Measurements from ENCODE around the gene NLRP6. TPM values are rescaled to one million over a fixed set of nuclear protein-coding genes. Genes with fewer than 3 reads are reported as not detected.

The NLRP6 gene
- total RNA-seq, 4 donors from 2014 or later, result 0.75 to 1.3 TPM; not detected in 2

DNA sequence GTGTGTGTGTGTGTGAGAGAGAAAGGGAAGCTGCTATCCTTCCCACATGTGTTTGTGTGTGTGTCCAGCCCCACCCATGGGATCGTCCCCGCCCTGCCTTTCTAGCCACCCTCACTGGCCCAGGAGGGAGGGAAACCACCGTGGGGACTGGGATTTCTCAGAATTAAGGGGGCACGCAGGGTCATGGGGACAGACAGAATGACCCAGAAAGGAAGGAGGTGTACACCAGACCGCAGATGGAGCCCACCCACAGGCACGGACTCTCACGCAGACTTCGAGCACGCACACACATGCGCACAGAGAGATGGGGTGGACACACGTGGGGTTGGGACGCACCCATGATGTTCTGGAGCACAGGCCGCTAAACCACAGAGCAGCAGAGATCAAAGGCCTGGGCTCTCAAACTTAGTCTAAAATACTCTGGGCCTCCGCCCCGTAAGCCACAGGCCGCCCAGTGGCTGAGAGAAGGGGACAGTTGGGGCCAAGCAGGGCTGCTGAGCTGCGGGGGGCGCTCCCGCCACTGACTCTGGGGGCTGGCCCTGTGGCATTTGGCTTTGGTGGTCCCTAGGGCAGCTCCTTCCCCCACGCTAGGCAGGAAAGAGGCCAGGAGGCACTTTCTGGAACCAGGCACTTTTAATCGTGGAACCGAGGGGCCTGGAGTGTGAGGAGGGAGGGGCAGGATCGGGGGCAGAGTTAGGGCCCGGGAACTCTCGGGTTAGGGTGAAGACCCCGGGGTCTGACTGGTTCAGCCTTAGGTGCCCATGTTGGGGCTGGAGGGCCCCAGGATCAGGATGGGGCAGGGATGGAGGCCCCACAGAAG, 19.6 kb downstream of the NLRP6 start:
- Histone ChIP-seq H3K27me3 (peaks cover 0 to 59% (median 8%) of the 10 kb centered on the region in 4 donors), H3K4me1 (peaks cover 3 to 28% (median 16%) of the 10 kb centered on the region in 3 donors), H3K4me3 (no peak overlapping the region), H3K27ac (peak overlapping the region in 2 of 4 donors; percentile 25 to 40), H3K9me3 (no peaks in the 10 kb centered on the region), H3K36me3 (peaks cover 0 to 22% (median 0%) of the 10 kb centered on the region in 3 donors)
- intact Hi-C loops (cut with DNase I), result no loop called here
- 42 to 50% methylated on average over 19 to 23 of the region's 26 CpGs for WGBS, 2 donors
- no peak for DNase-seq
- TF ChIP-seq, protein P1, sequence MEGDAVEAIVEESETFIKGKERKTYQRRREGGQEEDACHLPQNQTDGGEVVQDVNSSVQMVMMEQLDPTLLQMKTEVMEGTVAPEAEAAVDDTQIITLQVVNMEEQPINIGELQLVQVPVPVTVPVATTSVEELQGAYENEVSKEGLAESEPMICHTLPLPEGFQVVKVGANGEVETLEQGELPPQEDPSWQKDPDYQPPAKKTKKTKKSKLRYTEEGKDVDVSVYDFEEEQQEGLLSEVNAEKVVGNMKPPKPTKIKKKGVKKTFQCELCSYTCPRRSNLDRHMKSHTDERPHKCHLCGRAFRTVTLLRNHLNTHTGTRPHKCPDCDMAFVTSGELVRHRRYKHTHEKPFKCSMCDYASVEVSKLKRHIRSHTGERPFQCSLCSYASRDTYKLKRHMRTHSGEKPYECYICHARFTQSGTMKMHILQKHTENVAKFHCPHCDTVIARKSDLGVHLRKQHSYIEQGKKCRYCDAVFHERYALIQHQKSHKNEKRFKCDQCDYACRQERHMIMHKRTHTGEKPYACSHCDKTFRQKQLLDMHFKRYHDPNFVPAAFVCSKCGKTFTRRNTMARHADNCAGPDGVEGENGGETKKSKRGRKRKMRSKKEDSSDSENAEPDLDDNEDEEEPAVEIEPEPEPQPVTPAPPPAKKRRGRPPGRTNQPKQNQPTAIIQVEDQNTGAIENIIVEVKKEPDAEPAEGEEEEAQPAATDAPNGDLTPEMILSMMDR (IDR thresholded peaks at IDR 0.05), result no peak
- TF ChIP-seq POLR2A (IDR thresholded peaks at IDR 0.05), result no peak

DNA sequence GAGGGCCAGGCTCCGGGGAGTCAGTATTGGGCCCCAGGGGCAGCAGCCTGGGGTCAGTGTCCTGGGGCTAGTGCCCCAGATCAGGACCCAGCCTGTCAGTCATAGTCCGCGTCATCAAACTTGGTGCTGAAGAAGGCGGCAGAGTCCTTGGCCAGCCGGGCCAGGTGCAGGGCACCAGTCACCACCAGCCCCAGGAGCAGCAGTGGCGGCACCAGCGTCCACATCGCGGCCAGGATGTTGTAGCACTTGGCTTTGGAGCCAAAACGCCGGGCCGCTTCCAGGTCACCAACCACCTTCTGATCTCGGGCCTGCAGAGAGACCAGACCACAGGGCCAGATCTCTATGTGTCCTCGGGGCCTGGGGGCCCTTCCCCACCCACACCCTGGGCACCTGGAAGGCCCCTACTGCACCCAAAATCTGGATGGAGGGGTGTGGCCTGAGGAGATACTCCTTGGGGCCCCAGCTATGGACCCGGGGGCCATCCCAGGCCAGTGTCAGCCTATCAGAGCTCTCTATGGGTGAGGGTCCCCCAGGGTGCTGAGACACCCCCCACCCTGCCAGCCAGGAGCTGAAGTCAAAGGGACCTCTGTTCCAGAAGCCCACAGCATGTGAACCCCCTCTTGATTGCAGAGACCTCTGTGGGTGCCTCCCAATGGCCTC, 20.3 kb downstream of the NLRP6 start:
- Histone ChIP-seq H3K27me3 (peaks cover 0 to 61% (median 8%) of the 10 kb centered on the region in 4 donors), H3K27ac (peak overlapping the region in 2 of 4 donors; percentile 25 to 40), H3K4me3 (no peak overlapping the region), H3K36me3 (peaks cover 0 to 14% (median 0%) of the 10 kb centered on the region in 3 donors), H3K9me3 (no peaks in the 10 kb centered on the region), H3K4me1 (peaks cover 3 to 28% (median 16%) of the 10 kb centered on the region in 3 donors)
- intact Hi-C loops (cut with DNase I), result no loop called here
- no peak for DNase-seq
- TF ChIP-seq, protein P1 (IDR thresholded peaks at IDR 0.05), result no peak
- TF ChIP-seq POLR2A (IDR thresholded peaks at IDR 0.05), result no peak
- 51% methylated on average over 2 of the region's 15 CpGs; no CpG with 5 or more reads in 1 of the 2 donors for WGBS, 2 donors

GRCh38 chr11:299081-299891, 21.1 kb downstream of the NLRP6 start, which contains the start of gene IFITM5:
Gene IFITM5 (minus strand): TSS chr11:299526. CDS start chr11:299490, 36 bp downstream.
- 55% methylated on average over 2 of the region's 40 CpGs; no CpG with 5 or more reads in 1 of the 2 donors for WGBS, 2 donors
- Histone ChIP-seq H3K27me3 (peaks cover 0 to 66% (median 8%) of the 10 kb centered on the region in 4 donors), H3K9me3 (no peaks in the 10 kb centered on the region), H3K27ac (peak within 1 kb of the TSS in 2 of 4 donors; percentile 25 to 40), H3K4me3 (no peak within 1 kb of the TSS), H3K36me3 (peaks cover 0 to 7% (median 0%) of the 10 kb centered on the region in 3 donors), H3K4me1 (peaks cover 3 to 28% (median 16%) of the 10 kb centered on the region in 3 donors)
- TF ChIP-seq, protein P1 (IDR thresholded peaks at IDR 0.05), result no peak
- TF ChIP-seq POLR2A (IDR thresholded peaks at IDR 0.05), result no peak
- DNase-seq, result no peak
- intact Hi-C loops (cut with DNase I), result no loop called here

DNA sequence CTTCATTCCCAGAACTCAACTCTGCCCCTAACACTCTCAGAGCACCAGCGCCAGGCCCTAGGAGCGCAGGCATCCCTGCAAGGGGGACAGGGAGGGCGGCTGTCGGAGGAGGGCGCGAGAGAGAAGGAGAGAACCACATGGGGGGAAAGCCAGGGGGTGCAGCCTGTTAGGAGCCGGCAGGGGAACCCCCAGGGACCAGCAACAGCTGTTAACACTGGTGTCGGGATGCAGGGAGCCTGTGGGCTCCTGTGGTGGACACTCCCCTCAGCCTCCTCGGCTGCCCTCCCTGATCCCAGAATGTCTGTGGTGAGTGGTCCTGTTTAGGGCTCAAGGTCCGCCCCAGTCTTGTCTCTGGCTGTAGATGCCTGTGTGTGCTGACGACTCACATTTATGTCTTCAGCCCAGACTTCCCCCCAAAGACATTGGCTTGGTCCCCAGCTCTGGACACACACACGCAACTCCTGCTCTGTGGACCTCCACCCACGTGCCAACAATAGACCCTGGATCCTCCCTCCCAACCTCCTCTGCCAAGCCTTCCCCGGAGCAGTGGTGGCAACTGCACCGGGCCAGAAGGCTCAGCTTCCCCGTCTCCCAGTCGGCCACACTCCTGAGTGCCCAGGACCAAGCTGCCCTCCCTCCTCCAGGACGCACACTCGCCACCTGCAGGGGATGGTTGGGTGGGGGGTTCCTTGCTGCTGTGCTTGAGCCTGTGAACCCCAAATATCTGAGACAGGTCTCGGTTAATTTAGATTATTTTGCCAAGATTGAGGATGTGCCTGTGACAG, 21.9 kb downstream of the NLRP6 start:
- H3K27me3 ChIP-seq, result peaks cover 0 to 63% (median 8%) of the 10 kb centered on the region in 4 donors
- 20 to 26% methylated on average over 7 to 9 of the region's 20 CpGs for WGBS, 2 donors
- H3K9me3 ChIP-seq, result no peaks in the 10 kb centered on the region
- no peaks in the 10 kb centered on the region for H3K36me3 ChIP-seq
- no peak overlapping the region for H3K4me3 ChIP-seq
- TF ChIP-seq POLR2A (IDR thresholded peaks at IDR 0.05), result no peak
- TF ChIP-seq, protein P1 (IDR thresholded peaks at IDR 0.05), result peak in 1 of 6 experiments; percentile 6
- DNase-seq, result no peak
- H3K27ac ChIP-seq, result no peak overlapping the region
- H3K4me1 ChIP-seq, result peaks cover 6 to 37% (median 16%) of the 10 kb centered on the region in 3 donors
- intact Hi-C loops (cut with DNase I), result loop anchor here (5.0 kb wide), 1 partner anchor 62 kb away; no protein-coding TSS in a partner anchor

Measured in esophagus squamous epithelium (tissue), 5 donors.